Measurements from ENCODE around the gene MAP4K2. TPM values are rescaled to one million over a fixed set of nuclear protein-coding genes. Genes with fewer than 3 reads are reported as not detected.
A peak's percentile ranks its signal among the peaks of the same experiment; 100 is the strongest.

MAP4K2 gene
- total RNA-seq, 1 experiment from 2014 or later, result 16.8 TPM

GRCh38 chr11:64810891-64811272, 7.9 kb upstream of the MAP4K2 start:
- Mint-ChIP-seq H3K27ac (ENCODE audit: unreplicated experiment) (peak overlapping the region; percentile 34), H3K27me3 (ENCODE audit: insufficient read depth, unreplicated experiment) (no peaks in the 10 kb centered on the region), H3K4me1 (ENCODE audit: low read depth, unreplicated experiment) (peaks cover 7% of the 10 kb centered on the region), H3K4me3 (ENCODE audit: unreplicated experiment) (peak overlapping the region; percentile 85), H3K9me3 (ENCODE audit: unreplicated experiment) (no peaks in the 10 kb centered on the region), H3K36me3 (ENCODE audit: insufficient read depth, unreplicated experiment) (peaks cover 9% of the 10 kb centered on the region)
- ChIA-PET CTCF (interaction anchor here (0.7 to 1.8 kb wide), 5 partner anchors 32 to 301 kb away, joined by 3 to 7 read pairs (median 4); partner anchors contain the start of genes CDC42BPG and TM7SF2), POLR2A (interaction anchor here (0.5 to 1.7 kb wide), 5 partner anchors 32 to 301 kb away, joined by 3 to 13 read pairs (median 3); partner anchors contain the start of genes SF1 and TM7SF2)
- Histone ChIP-seq H3K4me3 (ENCODE audit: low read depth, low read length) (peak overlapping the region; percentile 90), H3K9me3 (no peaks in the 10 kb centered on the region), H3K27me3 (replicated peaks; ENCODE audit: control insufficient read depth, insufficient read depth, low read length) (no peaks in the 10 kb centered on the region), H3K36me3 (ENCODE audit: control insufficient read depth, insufficient read depth, low read length) (no peaks in the 10 kb centered on the region; the same call in 1 of the 2 replicates), H3K4me1 (peaks cover 5% of the 10 kb centered on the region)
- no TSS peak for BruUV-seq (replicated peaks)
- TF ChIP-seq, protein P1, sequence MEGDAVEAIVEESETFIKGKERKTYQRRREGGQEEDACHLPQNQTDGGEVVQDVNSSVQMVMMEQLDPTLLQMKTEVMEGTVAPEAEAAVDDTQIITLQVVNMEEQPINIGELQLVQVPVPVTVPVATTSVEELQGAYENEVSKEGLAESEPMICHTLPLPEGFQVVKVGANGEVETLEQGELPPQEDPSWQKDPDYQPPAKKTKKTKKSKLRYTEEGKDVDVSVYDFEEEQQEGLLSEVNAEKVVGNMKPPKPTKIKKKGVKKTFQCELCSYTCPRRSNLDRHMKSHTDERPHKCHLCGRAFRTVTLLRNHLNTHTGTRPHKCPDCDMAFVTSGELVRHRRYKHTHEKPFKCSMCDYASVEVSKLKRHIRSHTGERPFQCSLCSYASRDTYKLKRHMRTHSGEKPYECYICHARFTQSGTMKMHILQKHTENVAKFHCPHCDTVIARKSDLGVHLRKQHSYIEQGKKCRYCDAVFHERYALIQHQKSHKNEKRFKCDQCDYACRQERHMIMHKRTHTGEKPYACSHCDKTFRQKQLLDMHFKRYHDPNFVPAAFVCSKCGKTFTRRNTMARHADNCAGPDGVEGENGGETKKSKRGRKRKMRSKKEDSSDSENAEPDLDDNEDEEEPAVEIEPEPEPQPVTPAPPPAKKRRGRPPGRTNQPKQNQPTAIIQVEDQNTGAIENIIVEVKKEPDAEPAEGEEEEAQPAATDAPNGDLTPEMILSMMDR (IDR thresholded peaks at IDR 0.05; ENCODE audit: insufficient read depth in 1 of 2, low read depth in 1 of 2, low read length in 1 of 2, severe bottlenecking in 1 of 2, unreplicated experiment in 1 of 2), result no peak
- intact Hi-C loops (cut with micrococcal nuclease; ENCODE audit: unreplicated experiment), result loop anchor here (1.0 kb wide), 3 partner anchors 31 to 311 kb away; partner anchors contain the start of genes FAU, MRPL49 and SF1
- peak in 1 of 2 experiments; percentile 61 for DNase-seq

- H3K27me3 Mint-ChIP-seq (ENCODE audit: insufficient read depth, unreplicated experiment), result no peaks in the 10 kb centered on the region
- no peaks in the 10 kb centered on the region for H3K27me3 ChIP-seq (replicated peaks; ENCODE audit: control insufficient read depth, insufficient read depth, low read length)
- TF ChIP-seq, protein P1 (IDR thresholded peaks at IDR 0.05; ENCODE audit: insufficient read depth in 1 of 2, low read depth in 1 of 2, low read length in 1 of 2, severe bottlenecking in 1 of 2, unreplicated experiment in 1 of 2), result no peak
- H3K4me1 Mint-ChIP-seq (ENCODE audit: low read depth, unreplicated experiment), result peaks cover 2% of the 10 kb centered on the region
- peak within 1 kb of the TSS; percentile 85 for H3K4me3 Mint-ChIP-seq (ENCODE audit: unreplicated experiment)
- intact Hi-C loops (cut with micrococcal nuclease; ENCODE audit: unreplicated experiment), result loop anchor here (1.0 kb wide), 3 partner anchors 32 to 312 kb away; partner anchors contain the start of genes FAU, MRPL49 and SF1
- H3K36me3 ChIP-seq (ENCODE audit: control insufficient read depth, insufficient read depth, low read length), result no peaks in the 10 kb centered on the region; the same call in 1 of the 2 replicates
- H3K27ac Mint-ChIP-seq (ENCODE audit: unreplicated experiment), result peak within 1 kb of the TSS; percentile 34
- DNase-seq, result peak; percentile 98 to 99
- H3K4me1 ChIP-seq, result peaks cover 2% of the 10 kb centered on the region
- H3K9me3 Mint-ChIP-seq (ENCODE audit: unreplicated experiment), result no peaks in the 10 kb centered on the region
- BruUV-seq (replicated peaks), result no TSS peak
- ChIA-PET POLR2A (interaction anchor here (0.7 to 1.7 kb wide), 5 partner anchors 32 to 301 kb away, joined by 3 to 13 read pairs (median 3); partner anchors contain the start of genes SF1 and TM7SF2), CTCF (interaction anchor here (0.7 to 1.8 kb wide), 8 partner anchors 23 to 301 kb away, joined by 3 to 10 read pairs (median 4); partner anchors contain the start of genes CDC42BPG and TM7SF2)
- peaks cover 14% of the 10 kb centered on the region for H3K36me3 Mint-ChIP-seq (ENCODE audit: insufficient read depth, unreplicated experiment)
- H3K4me3 ChIP-seq (ENCODE audit: low read depth, low read length), result peak within 1 kb of the TSS; percentile 90
- no peaks in the 10 kb centered on the region for H3K9me3 ChIP-seq
These were observed 7.4 kb upstream of the MAP4K2 start, which contains the start of gene MEN1 for GRCh38 chr11:64810271-64810890. TSS of gene MEN1 (minus strand) at chr11:64810551. CDS start at chr11:64810109, 442 bp downstream.

DNA sequence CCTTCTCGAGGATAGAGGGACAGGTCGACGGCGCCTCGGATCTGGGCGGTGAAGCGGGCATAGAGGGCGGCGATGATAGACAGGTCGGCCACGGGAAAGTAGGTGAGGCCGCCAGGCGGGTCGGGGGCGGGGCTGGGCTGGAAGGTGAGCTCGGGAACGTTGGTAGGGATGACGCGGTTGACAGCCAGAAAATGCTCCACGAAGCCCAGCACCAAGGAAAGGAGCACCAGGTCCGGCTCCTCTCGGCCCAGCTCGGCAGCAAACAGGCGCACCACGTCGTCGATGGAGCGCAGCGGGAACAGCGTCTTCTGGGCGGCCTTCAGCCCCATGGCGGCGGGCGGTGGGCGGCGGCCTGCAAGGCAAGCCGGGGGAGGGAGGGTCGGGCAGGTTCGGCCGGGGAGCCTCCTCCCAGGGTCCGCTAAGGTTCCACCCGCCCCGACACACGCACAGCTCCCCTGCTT, 6.8 kb upstream of the MAP4K2 start:
- CTCF ChIA-PET, result interaction anchor here (0.6 to 1.8 kb wide), 7 partner anchors 22 to 557 kb away, joined by 3 to 10 read pairs (median 4); partner anchors contain the start of gene CDC42BPG
- H3K27ac Mint-ChIP-seq (ENCODE audit: unreplicated experiment), result peak overlapping the region; percentile 34
- H3K36me3 Mint-ChIP-seq (ENCODE audit: insufficient read depth, unreplicated experiment), result peaks cover 15% of the 10 kb centered on the region

More for the DNA sequence above, 6.8 kb upstream of the MAP4K2 start:
- DNase-seq, result peak; percentile 57 to 60
- peak overlapping the region; percentile 90 for H3K4me3 ChIP-seq (ENCODE audit: low read depth, low read length)
- H3K9me3 Mint-ChIP-seq (ENCODE audit: unreplicated experiment), result no peaks in the 10 kb centered on the region
- H3K9me3 ChIP-seq, result no peaks in the 10 kb centered on the region
- no peaks in the 10 kb centered on the region for H3K27me3 ChIP-seq (replicated peaks; ENCODE audit: control insufficient read depth, insufficient read depth, low read length)
- peaks cover under 1% of the 10 kb centered on the region; the same call in 1 of the 2 replicates for H3K36me3 ChIP-seq (ENCODE audit: control insufficient read depth, insufficient read depth, low read length)
- peaks cover 1% of the 10 kb centered on the region for H3K4me1 ChIP-seq
- intact Hi-C loops (cut with micrococcal nuclease; ENCODE audit: unreplicated experiment), result loop anchor here (1.0 kb wide), 3 partner anchors 32 to 312 kb away; partner anchors contain the start of genes FAU, MRPL49 and SF1
- POLR2A ChIA-PET, result interaction anchor here (0.7 to 1.7 kb wide), 3 partner anchors 31 to 67 kb away, joined by 3 to 13 read pairs (median 3); partner anchors contain the start of gene SF1
- H3K4me3 Mint-ChIP-seq (ENCODE audit: unreplicated experiment), result peak overlapping the region; percentile 85
- BruUV-seq (replicated peaks), result no TSS peak
- no peaks in the 10 kb centered on the region for H3K4me1 Mint-ChIP-seq (ENCODE audit: low read depth, unreplicated experiment)
- no peaks in the 10 kb centered on the region for H3K27me3 Mint-ChIP-seq (ENCODE audit: insufficient read depth, unreplicated experiment)
- TF ChIP-seq, protein P1 (IDR thresholded peaks at IDR 0.05; ENCODE audit: insufficient read depth in 1 of 2, low read depth in 1 of 2, low read length in 1 of 2, severe bottlenecking in 1 of 2, unreplicated experiment in 1 of 2), result no peak
